MM.1S (cell line): Measurements from ENCODE around the gene TTC6.

Source experiments
- CTCF ChIP-seq: fragments of 300-600 bp; sonication (generic); IDR thresholded peaks from 2 replicates; pipeline ENCODE4 v1.5.1; 2016; ENCODE audit warnings: antibody characterized with exemption, low read length, mixed read lengths
- EZH2 ChIP-seq: fragments of 300-600 bp; sonication (generic); optimal IDR thresholded peaks from 2 replicates; pipeline ENCODE3; 2017; ENCODE audit warnings: low read depth, mild to moderate bottlenecking, antibody characterized with exemption, low read length, mixed read lengths
- EZH2phosphoT487 ChIP-seq: fragments of 300-600 bp; sonication (generic); IDR thresholded peaks from 2 replicates; pipeline ENCODE4 v1.6.1; 2018; ENCODE audit warnings: antibody characterized with exemption, low read length

- TF ChIP-seq EZH2phosphoT487 (no peak), CTCF (no peak), EZH2 (no peak)
Observed at GRCh38 chr14:37596790-37597472, 1.5 kb downstream of the TTC6 start.
